Effector memory CD8-positive, alpha-beta T cell (primary cell): ENCODE measurements around the gene PCSK6.

Experiments
- ATAC-seq: fragments of 150-1000 bp; cut with Tn5 transposase; replicated peaks from 2 replicates; pipeline ENCODE4 v1.10.0; 2021; ENCODE audit warnings: mild to moderate bottlenecking, moderate library complexity
- DNase-seq, 3 experiments: peaks; one replicate each; pipeline ENCODE4 v3.0.0; 2021
- H3K27ac Mint-ChIP-seq, 2 donors: one replicate each; pipeline ENCODE4 v1.8.0; 2022; ENCODE audit warnings: mild to moderate bottlenecking in 2 of 2, mixed read lengths in 2 of 2, moderate library complexity in 2 of 2
- H3K27me3 Mint-ChIP-seq, 2 donors: one replicate each; pipeline ENCODE4 v1.8.0; 2022; ENCODE audit warnings: mixed read lengths in 2 of 2
- H3K36me3 Mint-ChIP-seq: one replicate; pipeline ENCODE4 v1.8.0; 2022; ENCODE audit warnings: mild to moderate bottlenecking, moderate library complexity, mixed read lengths; ENCODE audit not compliant: insufficient read depth
- H3K4me1 Mint-ChIP-seq, 2 donors: one replicate each; pipeline ENCODE4 v1.8.0; 2022; ENCODE audit warnings: low read depth in 2 of 2, mixed read lengths in 2 of 2
- H3K4me3 Mint-ChIP-seq, 2 donors: one replicate each; pipeline ENCODE4 v1.8.0; 2022; ENCODE audit warnings: mild to moderate bottlenecking in 2 of 2, mixed read lengths in 2 of 2, moderate library complexity in 2 of 2
- H3K9me3 Mint-ChIP-seq, 2 donors: one replicate each; pipeline ENCODE4 v1.8.0; 2022; ENCODE audit warnings: mixed read lengths in 2 of 2

The PCSK6 gene

DNA sequence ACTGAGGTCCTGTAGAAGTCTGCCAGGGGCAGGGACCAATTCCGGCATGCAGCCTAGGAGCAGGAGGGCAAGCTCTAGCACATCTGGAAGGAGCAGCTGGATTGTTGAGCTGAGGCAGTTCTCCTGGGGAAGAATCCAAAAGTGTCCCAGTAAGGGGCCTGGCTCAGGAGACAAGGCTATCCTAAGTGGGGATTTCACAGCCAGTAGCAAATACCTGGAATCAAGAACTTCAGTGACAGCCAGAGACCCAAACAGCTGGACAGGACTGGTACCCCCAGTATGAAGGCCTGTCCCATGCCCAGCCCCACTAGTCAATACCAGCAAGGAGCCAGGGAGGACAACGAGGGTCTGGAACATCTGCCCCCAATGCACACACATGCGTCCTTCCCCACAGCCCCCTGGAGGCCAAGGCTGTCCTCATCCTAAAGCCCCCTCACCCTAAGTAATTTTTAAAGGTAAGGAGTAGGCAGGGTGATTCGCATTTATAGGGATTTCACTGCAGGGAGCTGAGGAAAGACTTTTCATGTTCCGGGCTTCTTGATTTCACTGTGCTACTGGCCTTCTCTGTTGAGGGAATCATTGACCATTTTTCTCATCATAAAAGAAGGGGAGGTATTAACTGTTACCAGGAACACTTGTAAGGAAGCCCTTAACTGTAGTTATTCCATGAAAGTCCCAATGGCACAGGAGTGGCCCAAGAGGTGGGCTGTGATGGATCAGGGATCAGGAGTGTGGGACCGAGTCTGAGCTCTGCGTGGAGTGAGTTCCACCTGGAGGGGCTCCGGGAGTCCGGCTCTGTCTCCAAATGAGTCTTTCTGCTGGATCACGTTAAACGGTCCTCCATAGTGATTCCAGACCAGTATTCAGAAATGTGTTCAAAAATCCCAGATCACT is 235.1 kb downstream of the PCSK6 start:
- ATAC-seq (no peak), DNase-seq (no peak)
- Mint-ChIP-seq H3K27me3 (peaks cover 0 to 4% of the 10 kb centered on the region in 2 donors), H3K36me3 (peaks cover 20% of the 10 kb centered on the region), H3K4me3 (no peak overlapping the region), H3K9me3 (no peaks in the 10 kb centered on the region), H3K4me1 (peaks cover 16 to 17% of the 10 kb centered on the region in 2 donors), H3K27ac (no peak overlapping the region)
